Measurements from ENCODE around the gene FAAP100.
A peak's percentile ranks its signal among the peaks of the same experiment; 100 is the strongest.

The FAAP100 gene

DNA sequence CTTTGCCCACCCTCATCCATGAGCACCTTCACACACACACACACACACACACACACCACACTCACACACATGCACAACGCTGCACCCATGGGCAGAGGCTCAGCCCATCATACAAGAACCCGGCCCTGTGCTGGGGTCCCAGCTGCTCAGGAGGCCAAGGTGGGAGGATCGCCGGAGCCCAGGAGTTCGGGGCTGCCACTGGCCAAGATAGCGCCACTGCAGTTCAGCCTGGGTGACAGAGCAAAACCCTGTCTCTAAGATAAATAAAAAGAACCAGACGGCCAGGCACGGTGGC lies 27.3 kb downstream of the FAAP100 start:
- no peak for DNase-seq (ENCODE audit: low read depth)

DNA sequence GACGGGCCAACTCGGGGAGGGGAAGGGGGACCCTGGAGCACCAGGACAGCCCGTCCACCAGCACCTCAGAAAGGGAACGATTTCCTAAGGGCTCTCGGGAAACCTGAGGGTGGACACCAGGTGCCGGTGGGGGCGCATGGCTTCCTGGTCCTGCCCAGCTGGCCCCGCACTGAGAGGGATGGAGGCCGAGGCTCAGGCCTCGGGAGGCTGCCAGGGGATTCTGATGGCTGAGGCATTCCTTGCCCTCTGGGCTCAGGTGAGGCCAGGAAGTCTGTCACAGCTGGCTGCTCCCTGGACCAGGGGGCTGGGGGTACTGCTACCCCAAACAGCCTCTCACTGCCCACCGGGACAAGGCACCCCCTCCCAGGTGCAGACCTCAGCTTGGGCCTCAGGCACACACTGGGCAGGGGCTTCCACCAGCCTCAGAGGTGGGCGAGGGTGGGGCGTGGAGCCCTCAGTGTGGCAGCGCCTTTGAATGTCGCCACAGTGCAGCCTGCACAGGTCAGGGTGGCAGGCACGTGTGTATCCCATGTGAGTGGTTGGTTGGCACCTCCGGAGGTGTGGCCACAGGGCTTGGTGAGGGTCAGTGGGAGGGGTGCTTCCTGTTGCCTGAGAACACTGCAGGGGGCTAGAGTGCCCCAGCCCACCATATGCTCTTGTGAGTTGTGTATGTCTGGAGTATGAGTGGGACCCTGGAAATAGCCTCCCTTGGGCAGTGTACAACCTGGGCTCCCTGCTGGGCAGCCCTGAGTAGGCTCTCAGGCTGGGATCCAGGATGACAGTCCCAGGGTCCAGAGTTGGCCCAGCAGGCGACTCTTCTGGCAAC lies 27.9 kb downstream of the FAAP100 start:
- no peak for DNase-seq (ENCODE audit: low read depth)

- no peak for DNase-seq (ENCODE audit: low read depth)
Measured at GRCh38 chr17:81523402-81524038, 28.6 kb downstream of the FAAP100 start.

DNA sequence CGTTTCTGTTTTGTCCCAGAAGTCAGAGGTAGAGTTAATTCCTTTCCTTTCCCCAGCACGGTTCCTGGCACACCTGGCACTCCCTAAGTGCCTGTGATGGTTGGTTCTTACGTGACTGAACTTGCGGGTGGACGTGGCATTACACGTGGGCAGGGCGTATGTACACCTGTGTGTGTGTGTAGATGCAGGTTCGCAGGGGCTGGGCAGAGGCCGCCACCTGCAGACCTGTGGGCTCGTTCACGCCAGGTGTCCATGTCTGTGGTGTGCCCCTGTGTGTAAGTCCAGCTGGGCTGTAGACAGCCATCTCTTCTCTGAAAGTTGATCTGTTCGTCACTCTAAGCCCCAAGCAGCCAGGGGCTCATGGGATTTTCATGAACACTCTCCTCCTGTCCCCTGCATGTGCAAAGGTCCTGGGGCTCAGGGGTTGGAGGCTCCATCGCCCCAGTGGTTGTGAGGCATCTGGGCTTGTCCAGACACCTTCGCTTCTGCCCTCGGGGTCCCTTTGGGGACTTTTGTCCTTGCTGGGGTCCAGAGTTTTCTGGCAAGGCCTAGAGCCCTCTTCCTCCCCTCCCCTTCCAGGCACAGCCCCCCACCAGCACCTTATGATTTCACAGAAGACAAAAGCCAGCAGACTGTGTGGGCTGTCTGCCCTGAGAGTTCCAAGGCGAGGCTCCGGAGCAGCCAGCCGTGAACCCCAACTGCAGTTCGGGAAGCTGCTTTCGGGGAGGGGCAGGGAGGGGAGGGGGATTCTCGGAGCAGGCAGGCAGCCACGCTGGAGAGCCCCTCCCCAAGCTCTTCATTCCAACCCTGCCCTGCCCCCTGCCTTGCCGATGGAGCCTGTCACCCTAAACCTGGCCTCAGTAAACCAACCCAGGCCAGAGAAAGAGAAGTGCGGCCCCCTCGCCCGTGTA lies 29.4 kb downstream of the FAAP100 start:
- no peak for DNase-seq (ENCODE audit: low read depth)

DNA sequence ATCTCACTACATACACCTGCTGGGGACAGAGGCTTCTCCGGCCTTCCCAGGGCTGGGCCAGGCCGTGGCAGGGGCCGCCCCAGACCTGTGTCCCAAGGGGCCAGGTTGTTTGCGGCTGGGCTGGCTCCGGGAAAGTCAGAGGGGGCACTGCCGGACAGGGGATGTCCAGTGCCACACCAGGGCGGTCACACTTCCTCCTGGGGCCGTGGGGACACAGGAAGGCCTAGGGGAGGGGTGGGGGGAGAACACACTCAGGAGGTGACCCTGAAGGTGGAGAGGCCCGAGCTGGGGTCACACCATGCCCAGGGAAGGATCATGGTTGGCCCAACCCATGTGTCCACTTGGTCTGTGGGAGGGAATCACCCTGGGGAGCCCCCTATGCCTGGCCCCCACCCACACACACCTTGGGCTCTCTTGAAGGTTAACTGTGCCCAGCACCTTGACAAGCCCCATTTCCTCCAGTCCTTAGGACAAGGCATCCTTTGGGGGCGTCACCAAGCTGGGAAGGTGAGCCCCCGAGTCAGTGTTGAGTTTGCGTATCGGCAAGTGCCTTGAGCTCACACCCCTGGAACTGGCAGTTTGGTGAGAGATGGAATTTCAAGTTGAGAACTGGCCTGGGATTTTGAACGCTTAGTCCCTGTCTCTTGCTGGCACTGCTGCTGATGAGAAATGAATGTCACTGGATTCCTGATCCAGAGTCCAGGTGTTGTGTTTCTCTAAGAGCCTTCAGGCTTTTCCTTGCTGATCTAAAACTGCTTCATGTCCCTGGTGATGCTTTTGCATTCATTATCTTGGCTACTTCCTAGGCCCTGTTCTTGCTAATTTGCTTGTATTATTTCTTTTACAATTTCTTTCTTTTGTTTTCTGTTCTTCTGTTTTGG lies 31.9 kb downstream of the FAAP100 start:
- no peak for DNase-seq (ENCODE audit: low read depth)

- DNase-seq (ENCODE audit: low read depth): no peak
Measured at GRCh38 chr17:81519284-81520020, 32.7 kb downstream of the FAAP100 start.

DNA sequence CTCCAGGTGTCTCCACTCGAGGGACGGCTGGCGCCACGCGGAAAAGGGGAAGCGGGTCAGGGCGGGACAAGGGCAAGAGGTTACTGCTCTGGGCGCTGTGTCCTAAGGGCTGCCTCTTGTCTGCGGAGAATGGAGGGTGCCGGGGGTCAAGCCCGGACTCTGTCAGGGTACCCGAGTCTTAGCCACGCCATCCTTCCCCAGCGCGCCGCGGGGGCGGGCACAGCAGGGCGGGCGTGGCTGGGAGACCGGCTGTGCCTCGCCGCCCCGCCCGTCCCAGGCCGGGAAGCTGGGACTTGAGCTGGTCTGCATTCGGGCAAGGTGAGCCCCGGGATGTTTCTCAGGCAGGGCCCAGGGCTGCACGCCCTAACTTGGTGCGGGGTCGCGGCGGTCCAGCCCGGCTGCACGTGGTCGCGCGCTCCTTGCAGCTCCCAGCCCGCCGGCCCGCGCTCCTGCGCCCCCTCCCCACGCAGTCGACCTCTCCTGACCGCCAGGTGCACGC lies 33.3 kb downstream of the FAAP100 start:
- no peak for DNase-seq (ENCODE audit: low read depth)

- no peak for DNase-seq (ENCODE audit: low read depth)
Measured at GRCh38 chr17:81518113-81518784, 33.9 kb downstream of the FAAP100 start.

GRCh38 chr17:81517339-81518112 lies 34.6 kb downstream of the FAAP100 start:
- DNase-seq (ENCODE audit: low read depth): no peak

- DNase-seq (ENCODE audit: low read depth): no peak
Measured at GRCh38 chr17:81517009-81517338, 35.2 kb downstream of the FAAP100 start.

DNA sequence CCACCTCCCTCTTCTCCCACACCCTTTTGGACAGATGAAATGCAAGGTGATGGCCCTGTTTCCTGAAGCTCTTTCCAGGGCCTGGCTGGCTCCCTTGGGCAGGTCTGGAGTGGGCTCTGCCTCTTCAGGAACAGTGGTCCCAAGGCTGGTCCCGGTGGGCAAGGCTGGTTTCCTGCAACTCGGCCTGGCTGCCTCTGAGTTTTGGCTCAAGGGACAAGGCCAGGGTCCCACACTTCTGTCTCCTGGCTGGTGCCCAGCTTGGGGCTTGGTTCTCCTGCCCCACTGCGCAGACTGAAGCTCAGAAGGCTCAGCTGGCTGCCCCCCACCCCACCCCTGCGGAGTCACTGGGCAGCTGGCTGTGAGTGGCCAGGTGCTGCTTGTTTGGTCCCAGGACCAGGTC lies 35.7 kb downstream of the FAAP100 start:
- DNase-seq (ENCODE audit: low read depth): no peak

- DNase-seq (ENCODE audit: low read depth): no peak
Measured at GRCh38 chr17:81515530-81516041, 36.6 kb downstream of the FAAP100 start.

DNA sequence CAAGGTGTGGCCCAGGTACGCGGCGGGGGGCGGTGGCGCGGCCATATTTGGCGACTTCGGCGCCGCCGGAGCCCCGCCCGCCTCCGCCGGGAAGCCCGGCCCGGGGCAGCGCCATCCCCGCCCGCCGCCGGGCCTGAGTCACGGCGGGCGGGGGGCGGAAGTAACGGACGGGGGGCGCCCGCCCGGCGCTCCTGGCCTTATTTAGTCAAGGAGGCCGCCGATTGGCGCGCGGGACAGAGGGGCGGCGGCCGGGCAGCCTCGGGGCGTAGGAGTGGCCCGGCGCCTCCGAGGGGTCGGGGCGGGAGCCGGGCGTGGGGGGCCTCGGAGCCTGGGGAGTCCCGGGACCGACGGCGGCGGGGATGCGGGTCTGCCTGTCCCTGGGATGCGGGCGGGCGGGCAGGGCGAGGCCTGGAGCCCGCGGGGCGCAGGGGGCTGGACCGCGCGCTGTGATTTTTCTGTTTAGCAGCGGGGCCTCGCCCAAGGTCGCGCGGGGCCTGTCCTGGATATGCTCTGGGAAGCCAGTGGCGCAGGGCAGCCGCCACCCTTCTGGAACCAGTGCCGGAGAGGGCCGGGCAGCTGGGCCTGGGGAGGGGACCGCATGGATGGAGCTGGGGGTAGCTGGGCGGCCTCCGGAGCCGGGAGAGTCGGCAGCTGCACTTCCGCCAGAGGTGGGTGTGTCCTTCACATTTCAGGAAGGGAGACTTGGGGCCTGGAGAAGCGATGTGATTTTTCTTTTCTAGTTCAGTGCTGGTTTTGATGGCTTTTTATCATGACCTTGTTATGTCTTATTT lies 37.2 kb downstream of the FAAP100 start:
- DNase-seq (ENCODE audit: low read depth): no peak

DNA sequence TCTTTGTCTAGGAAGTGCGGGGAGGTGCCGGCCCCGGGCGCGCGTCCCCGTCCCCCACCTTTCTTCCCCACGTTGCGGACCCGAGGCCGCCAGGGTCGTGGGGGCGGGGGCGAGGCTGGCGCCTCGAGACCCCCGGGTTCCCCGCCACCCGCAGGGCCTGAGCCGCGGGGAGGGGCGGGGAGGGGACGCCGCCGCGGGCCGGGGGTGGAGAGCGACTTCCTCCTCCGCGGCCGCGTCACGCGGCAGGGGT lies 37.7 kb downstream of the FAAP100 start:
- DNase-seq (ENCODE audit: low read depth): no peak

DNA sequence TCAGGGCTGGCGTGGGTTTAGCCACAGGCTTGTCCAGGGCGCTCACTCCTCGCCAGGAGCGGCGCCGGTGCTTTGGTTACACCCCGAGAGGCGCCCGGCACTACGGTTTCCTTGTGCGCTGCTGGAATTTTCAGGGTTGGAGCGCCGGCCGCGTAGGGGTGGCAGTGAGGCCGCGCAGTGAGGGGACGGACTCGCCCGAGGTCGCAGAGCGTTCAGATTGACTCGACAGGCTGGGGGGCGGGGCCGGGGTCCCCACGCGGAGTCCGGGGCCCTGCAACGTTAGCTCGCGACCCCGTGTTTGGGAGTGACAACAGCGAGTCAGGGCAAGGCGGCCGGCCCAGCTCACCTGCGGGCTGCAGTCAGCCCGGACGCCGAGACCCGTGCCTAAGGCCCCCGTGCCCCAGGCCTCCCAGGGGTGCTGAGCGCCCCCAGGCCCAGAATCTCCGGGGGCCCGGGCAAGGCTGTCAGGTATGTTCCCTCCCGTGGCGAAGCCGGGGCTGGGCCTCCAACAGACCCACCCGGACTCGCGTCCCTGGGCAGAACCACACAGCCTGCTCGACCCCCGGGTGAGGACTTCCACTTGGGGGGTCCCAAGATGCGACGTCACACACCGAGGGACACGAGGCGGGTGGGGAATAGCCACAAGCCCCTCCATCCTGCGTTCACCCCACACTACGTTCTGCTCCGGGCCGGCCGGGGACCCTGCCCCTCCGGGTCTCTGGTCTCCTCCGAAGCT lies 38.2 kb downstream of the FAAP100 start:
- no peak for DNase-seq (ENCODE audit: low read depth)

DNA sequence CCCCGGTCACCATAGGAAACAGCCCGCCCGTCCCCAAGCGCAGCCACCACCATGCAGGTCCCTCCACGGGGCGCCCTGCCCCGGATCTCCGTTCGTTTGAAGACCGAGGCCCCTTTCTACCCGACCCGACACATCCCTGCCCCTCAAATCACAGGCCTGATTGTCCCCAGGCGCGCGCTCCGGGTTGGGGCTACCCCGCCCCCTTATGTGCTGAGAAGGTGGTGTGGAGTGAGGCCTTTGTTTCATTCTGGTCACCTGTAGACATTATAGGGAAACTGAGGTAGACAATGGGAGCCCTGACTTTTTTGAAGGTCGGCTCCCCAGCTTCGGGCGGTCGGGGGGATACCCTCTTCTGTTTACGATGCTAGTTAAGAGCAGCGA lies 38.8 kb downstream of the FAAP100 start:
- DNase-seq (ENCODE audit: low read depth): no peak

- peak; percentile 50 for DNase-seq (ENCODE audit: low read depth)
Measured at GRCh38 chr17:81512562-81513371, 39.4 kb downstream of the FAAP100 start, which contains the start of gene ACTG1. ACTG1 (minus strand) TSS chr17:81512799; CDS start chr17:81512354, 445 bp downstream.
